ENCODE data around the gene CHST15.

CHST15 gene

GRCh38 chr10:124010024-124010423 lies 83.4 kb downstream of the CHST15 start:
- Histone ChIP-seq H3K4me3 (replicated peaks; ENCODE audit: insufficient read depth, low read length) (no peak overlapping the region), H3K27me3 (ENCODE audit: insufficient read depth, poor library complexity, severe bottlenecking) (no peaks in the 10 kb centered on the region), H3K27ac (replicated peaks) (no peak overlapping the region)
- no peak for TF ChIP-seq SPI1 (IDR thresholded peaks at IDR 0.05; ENCODE audit: borderline replicate concordance, low read depth)
- TF ChIP-seq GABPA (IDR thresholded peaks at IDR 0.05; ENCODE audit: low read depth) = no peak
- TF ChIP-seq CTCF (IDR thresholded peaks at IDR 0.05; ENCODE audit: insufficient read depth, low read length) = no peak
- no peak for TF ChIP-seq REST (IDR thresholded peaks at IDR 0.05; ENCODE audit: insufficient replicate concordance, low read depth)
- no peak for TF ChIP-seq POLR2AphosphoS5 (IDR thresholded peaks at IDR 0.05; ENCODE audit: low read depth)
- no peak for DNase-seq (ENCODE audit: low read depth in 1 of 2, low spot score in 1 of 2)

- Histone ChIP-seq H3K27me3 (ENCODE audit: insufficient read depth, poor library complexity, severe bottlenecking) (no peaks in the 10 kb centered on the region), H3K27ac (replicated peaks) (no peak overlapping the region), H3K4me3 (replicated peaks; ENCODE audit: insufficient read depth, low read length) (no peak overlapping the region)
- TF ChIP-seq REST (IDR thresholded peaks at IDR 0.05; ENCODE audit: insufficient replicate concordance, low read depth) (no peak), SPI1 (IDR thresholded peaks at IDR 0.05; ENCODE audit: borderline replicate concordance, low read depth) (no peak), POLR2AphosphoS5 (IDR thresholded peaks at IDR 0.05; ENCODE audit: low read depth) (no peak), GABPA (IDR thresholded peaks at IDR 0.05; ENCODE audit: low read depth) (no peak), CTCF (IDR thresholded peaks at IDR 0.05; ENCODE audit: insufficient read depth, low read length) (no peak)
- no peak for DNase-seq (ENCODE audit: low read depth in 1 of 2, low spot score in 1 of 2)
Observed at GRCh38 chr10:124009231-124010015, 84.0 kb downstream of the CHST15 start.

- Histone ChIP-seq H3K4me3 (replicated peaks; ENCODE audit: insufficient read depth, low read length) (no peak overlapping the region), H3K27ac (replicated peaks) (no peak overlapping the region), H3K27me3 (ENCODE audit: insufficient read depth, poor library complexity, severe bottlenecking) (no peaks in the 10 kb centered on the region)
- TF ChIP-seq SPI1 (IDR thresholded peaks at IDR 0.05; ENCODE audit: borderline replicate concordance, low read depth) (no peak), POLR2AphosphoS5 (IDR thresholded peaks at IDR 0.05; ENCODE audit: low read depth) (no peak), REST (IDR thresholded peaks at IDR 0.05; ENCODE audit: insufficient replicate concordance, low read depth) (no peak), CTCF (IDR thresholded peaks at IDR 0.05; ENCODE audit: insufficient read depth, low read length) (no peak), GABPA (IDR thresholded peaks at IDR 0.05; ENCODE audit: low read depth) (no peak)
- DNase-seq (ENCODE audit: low read depth in 1 of 2, low spot score in 1 of 2) = no peak
Observed at GRCh38 chr10:124008681-124009080, 84.7 kb downstream of the CHST15 start.
